ENCODE measurements around the gene PPP4R2.
"Not testable (repeated sequence)": the region's sequence is repeated elsewhere in the genome, so short reads cannot be mapped to it uniquely, and the experiment has no call there.

PPP4R2 gene

DNA sequence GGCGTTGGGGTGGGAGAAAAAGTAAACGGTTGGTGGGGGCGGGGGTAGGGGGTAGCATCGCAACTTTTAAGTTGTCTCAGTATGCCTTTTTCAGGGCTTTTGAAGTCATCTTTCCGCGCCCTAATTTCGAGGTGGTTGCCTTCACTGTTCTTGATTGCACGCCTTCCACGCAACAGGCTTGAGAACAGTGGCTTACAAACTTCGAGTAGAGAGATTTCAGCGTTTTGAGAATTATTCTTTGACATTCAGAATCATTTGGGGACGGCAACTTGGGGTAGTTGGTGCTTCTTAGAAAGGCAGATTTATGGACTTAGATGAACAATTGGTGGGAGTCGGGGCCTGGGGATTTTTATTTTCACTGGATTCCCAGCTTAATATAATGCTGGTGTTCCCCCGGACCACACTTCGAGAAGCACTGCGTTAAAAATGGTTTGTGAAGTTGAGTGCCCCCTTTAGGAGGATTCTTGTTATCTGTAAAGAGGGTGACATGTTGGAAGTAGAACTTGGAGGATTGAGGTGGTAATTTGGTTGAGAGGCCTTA is 880 bp downstream of the PPP4R2 start:
- Histone ChIP-seq H3K4me1 (ENCODE audit: control insufficient read depth, insufficient read depth, low read length) (peaks cover 11% of the 10 kb centered on the region), H3K27ac (ENCODE audit: insufficient read depth, low read depth, low read length, poor library complexity, severe bottlenecking) (peak overlapping the region; percentile 94), H3K27me3 (ENCODE audit: control insufficient read depth, insufficient read depth, low read length, poor library complexity, severe bottlenecking) (no peaks in the 10 kb centered on the region), H3K36me3 (ENCODE audit: control insufficient read depth, insufficient read depth, low read length) (peaks cover 18% of the 10 kb centered on the region), H3K9me3 (ENCODE audit: control insufficient read depth, low read length) (no peaks in the 10 kb centered on the region), H3K4me3 (ENCODE audit: insufficient read depth, low read depth, low read length) (peak overlapping the region; percentile 81)
- WGBS, 2 experiments, result 0 to 1% methylated on average over 16 of the region's 16 CpGs

DNA sequence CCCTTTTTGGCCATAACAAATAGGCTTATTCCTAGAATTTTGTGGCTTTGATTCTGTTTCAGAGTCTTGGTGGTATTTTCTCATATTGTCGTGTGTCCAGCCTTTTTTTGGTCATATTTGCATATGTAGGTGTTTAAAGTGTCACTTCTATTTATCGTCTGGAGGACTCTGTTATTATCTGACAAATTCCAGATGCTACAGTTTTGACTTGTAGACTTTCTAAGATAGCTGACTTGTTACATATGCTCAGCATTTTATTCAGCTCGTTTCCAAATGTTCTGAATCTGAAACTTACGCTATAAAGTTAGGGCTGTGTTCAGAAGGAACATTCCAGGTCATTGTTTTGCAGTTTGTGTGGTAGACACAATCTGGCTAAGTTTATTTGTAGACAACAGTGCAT is 1.9 kb downstream of the PPP4R2 start:
- peak overlapping the region; percentile 81 for H3K4me3 ChIP-seq (ENCODE audit: insufficient read depth, low read depth, low read length)
- H3K4me1 ChIP-seq (ENCODE audit: control insufficient read depth, insufficient read depth, low read length), result peaks cover 11% of the 10 kb centered on the region
- H3K36me3 ChIP-seq (ENCODE audit: control insufficient read depth, insufficient read depth, low read length), result peaks cover 18% of the 10 kb centered on the region
- H3K9me3 ChIP-seq (ENCODE audit: control insufficient read depth, low read length), result no peaks in the 10 kb centered on the region
- H3K27ac ChIP-seq (ENCODE audit: insufficient read depth, low read depth, low read length, poor library complexity, severe bottlenecking), result no peak overlapping the region
- no peaks in the 10 kb centered on the region for H3K27me3 ChIP-seq (ENCODE audit: control insufficient read depth, insufficient read depth, low read length, poor library complexity, severe bottlenecking)
- 52 to 67% methylated on average over 4 of the region's 4 CpGs for WGBS, 2 experiments

DNA sequence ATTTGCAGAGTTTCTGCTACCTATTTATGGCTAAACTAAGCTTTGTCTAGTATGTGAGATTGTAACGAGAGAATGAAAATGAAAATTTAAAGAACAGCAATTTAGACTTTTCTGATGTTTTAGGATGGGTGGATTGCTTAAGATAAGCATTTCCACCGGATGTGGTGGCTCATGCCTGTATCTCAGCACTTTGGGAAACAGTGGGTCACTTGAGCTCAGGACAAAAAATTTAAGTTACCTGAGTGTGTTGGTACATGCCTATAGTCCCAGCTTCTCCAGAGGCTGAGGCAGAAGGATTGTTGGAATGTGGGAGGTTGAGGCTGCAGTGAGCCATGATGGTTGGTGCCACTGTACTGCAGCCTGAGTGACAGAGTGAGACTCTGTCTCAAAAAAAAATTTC is 3.3 kb downstream of the PPP4R2 start:
- WGBS, 2 experiments, result 97% methylated on average over 2 of the region's 2 CpGs
- no peak overlapping the region for H3K4me3 ChIP-seq (ENCODE audit: insufficient read depth, low read depth, low read length)
- H3K27ac ChIP-seq (ENCODE audit: insufficient read depth, low read depth, low read length, poor library complexity, severe bottlenecking), result no peak overlapping the region
- H3K4me1 ChIP-seq (ENCODE audit: control insufficient read depth, insufficient read depth, low read length), result peaks cover 11% of the 10 kb centered on the region
- no peaks in the 10 kb centered on the region for H3K9me3 ChIP-seq (ENCODE audit: control insufficient read depth, low read length)
- H3K36me3 ChIP-seq (ENCODE audit: control insufficient read depth, insufficient read depth, low read length), result peaks cover 18% of the 10 kb centered on the region
- no peaks in the 10 kb centered on the region for H3K27me3 ChIP-seq (ENCODE audit: control insufficient read depth, insufficient read depth, low read length, poor library complexity, severe bottlenecking)

- not testable (repeated sequence) for H3K4me3 ChIP-seq (ENCODE audit: insufficient read depth, low read depth, low read length); H3K27ac ChIP-seq (ENCODE audit: insufficient read depth, low read depth, low read length, poor library complexity, severe bottlenecking); H3K9me3 ChIP-seq (ENCODE audit: control insufficient read depth, low read length); H3K27me3 ChIP-seq (ENCODE audit: control insufficient read depth, insufficient read depth, low read length, poor library complexity, severe bottlenecking)
- H3K4me1 ChIP-seq (ENCODE audit: control insufficient read depth, insufficient read depth, low read length), result peaks cover 11% of the 10 kb centered on the region
- H3K36me3 ChIP-seq (ENCODE audit: control insufficient read depth, insufficient read depth, low read length), result peaks cover 31% of the 10 kb centered on the region
- WGBS, 2 experiments, result 86 to 88% methylated on average over 7 to 8 of the region's 8 CpGs
Observed at GRCh38 chr3:73003050-73003449, 6.4 kb downstream of the PPP4R2 start.

- Histone ChIP-seq H3K36me3 (ENCODE audit: control insufficient read depth, insufficient read depth, low read length) (peaks cover 31% of the 10 kb centered on the region), H3K27me3 (ENCODE audit: control insufficient read depth, insufficient read depth, low read length, poor library complexity, severe bottlenecking) (no peaks in the 10 kb centered on the region), H3K27ac (ENCODE audit: insufficient read depth, low read depth, low read length, poor library complexity, severe bottlenecking) (no peak overlapping the region), H3K4me1 (ENCODE audit: control insufficient read depth, insufficient read depth, low read length) (peaks cover 2% of the 10 kb centered on the region), H3K9me3 (ENCODE audit: control insufficient read depth, low read length) (no peaks in the 10 kb centered on the region), H3K4me3 (ENCODE audit: insufficient read depth, low read depth, low read length) (no peak overlapping the region)
- 90 to 93% methylated on average over 4 of the region's 4 CpGs for WGBS, 2 experiments
Observed at GRCh38 chr3:73004316-73004715, 7.7 kb downstream of the PPP4R2 start.

DNA sequence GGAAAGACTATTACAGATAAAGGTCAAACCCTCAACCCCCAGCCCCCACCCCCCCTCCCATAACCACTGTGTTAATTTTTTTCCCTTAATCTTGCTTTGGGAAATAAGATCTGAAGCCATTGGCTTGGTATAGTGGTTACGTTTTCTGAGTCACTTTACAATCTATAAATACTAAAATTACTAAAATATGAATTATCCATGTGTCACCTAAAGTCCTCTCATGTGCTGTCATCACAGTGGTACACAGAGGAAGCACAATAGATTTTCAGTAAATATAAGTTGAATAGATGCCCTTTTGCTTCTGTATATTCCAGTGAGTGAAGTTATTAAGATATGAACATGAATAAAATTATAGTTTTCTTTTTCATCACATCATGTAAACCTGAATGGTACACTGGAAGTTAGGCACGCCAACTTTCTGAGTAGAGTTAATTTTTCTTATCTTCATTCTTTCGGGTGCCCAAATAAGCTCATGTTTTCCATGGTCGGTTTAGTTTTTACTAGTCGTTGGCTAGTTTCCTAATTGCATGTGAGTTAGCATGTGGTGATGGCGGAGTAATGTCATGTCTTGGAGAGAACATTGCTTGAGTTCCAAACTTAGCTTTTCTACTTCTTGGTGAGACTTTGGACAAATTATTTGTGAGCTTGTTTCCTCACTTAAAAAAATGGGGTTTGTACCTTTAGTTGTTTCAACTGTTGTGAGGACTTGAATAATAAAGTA is 11.5 kb downstream of the PPP4R2 start:
- H3K36me3 ChIP-seq (ENCODE audit: control insufficient read depth, insufficient read depth, low read length), result peaks cover 13% of the 10 kb centered on the region
- H3K9me3 ChIP-seq (ENCODE audit: control insufficient read depth, low read length), result no peaks in the 10 kb centered on the region
- H3K27ac ChIP-seq (ENCODE audit: insufficient read depth, low read depth, low read length, poor library complexity, severe bottlenecking), result no peak overlapping the region
- 83 to 90% methylated on average over 5 to 6 of the region's 6 CpGs for WGBS, 2 experiments
- H3K4me3 ChIP-seq (ENCODE audit: insufficient read depth, low read depth, low read length), result no peak overlapping the region
- H3K27me3 ChIP-seq (ENCODE audit: control insufficient read depth, insufficient read depth, low read length, poor library complexity, severe bottlenecking), result no peaks in the 10 kb centered on the region
- H3K4me1 ChIP-seq (ENCODE audit: control insufficient read depth, insufficient read depth, low read length), result no peaks in the 10 kb centered on the region

- Histone ChIP-seq H3K9me3 (ENCODE audit: control insufficient read depth, low read length) (no peaks in the 10 kb centered on the region), H3K27me3 (ENCODE audit: control insufficient read depth, insufficient read depth, low read length, poor library complexity, severe bottlenecking) (no peaks in the 10 kb centered on the region), H3K4me1 (ENCODE audit: control insufficient read depth, insufficient read depth, low read length) (no peaks in the 10 kb centered on the region), H3K36me3 (ENCODE audit: control insufficient read depth, insufficient read depth, low read length) (peaks cover 13% of the 10 kb centered on the region), H3K4me3 (ENCODE audit: insufficient read depth, low read depth, low read length) (no peak overlapping the region), H3K27ac (ENCODE audit: insufficient read depth, low read depth, low read length, poor library complexity, severe bottlenecking) (no peak overlapping the region)
- WGBS, 2 experiments, result 90 to 93% methylated on average over 4 of the region's 4 CpGs
Observed at GRCh38 chr3:73009008-73009407, 12.4 kb downstream of the PPP4R2 start.

GRCh38 chr3:73009750-73010149 is 13.1 kb downstream of the PPP4R2 start:
- peaks cover 18% of the 10 kb centered on the region for H3K36me3 ChIP-seq (ENCODE audit: control insufficient read depth, insufficient read depth, low read length)
- no peaks in the 10 kb centered on the region for H3K27me3 ChIP-seq (ENCODE audit: control insufficient read depth, insufficient read depth, low read length, poor library complexity, severe bottlenecking)
- H3K4me1 ChIP-seq (ENCODE audit: control insufficient read depth, insufficient read depth, low read length), result no peaks in the 10 kb centered on the region
- H3K4me3 ChIP-seq (ENCODE audit: insufficient read depth, low read depth, low read length), result no peak overlapping the region
- H3K9me3 ChIP-seq (ENCODE audit: control insufficient read depth, low read length), result no peaks in the 10 kb centered on the region
- no peak overlapping the region for H3K27ac ChIP-seq (ENCODE audit: insufficient read depth, low read depth, low read length, poor library complexity, severe bottlenecking)
- WGBS, 2 experiments, result 96 to 100% methylated on average over 1 to 2 of the region's 3 CpGs

DNA sequence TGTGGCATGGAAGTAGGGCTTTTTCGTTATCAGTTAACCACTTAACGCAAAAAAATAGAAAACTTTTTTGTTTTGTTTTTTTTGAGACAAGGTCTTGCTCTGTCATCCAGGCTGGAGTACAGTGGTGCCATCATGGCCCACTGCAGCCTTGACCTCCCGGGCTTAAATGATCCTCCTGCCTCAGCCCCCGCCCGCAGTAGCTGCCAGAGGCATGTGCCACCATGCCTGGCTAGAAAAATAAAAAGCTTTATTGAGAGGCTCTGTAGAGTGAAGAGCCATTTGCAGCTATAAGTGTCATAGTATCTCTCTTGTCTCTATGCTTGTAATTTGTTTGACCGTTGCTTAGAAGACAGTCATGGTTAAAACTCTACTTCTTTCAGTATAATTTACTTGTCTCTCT is 13.5 kb downstream of the PPP4R2 start:
- WGBS, 2 experiments, result 93% methylated on average over 6 of the region's 6 CpGs
- Histone ChIP-seq H3K36me3 (ENCODE audit: control insufficient read depth, insufficient read depth, low read length) (peaks cover 20% of the 10 kb centered on the region), H3K9me3 (ENCODE audit: control insufficient read depth, low read length) (no peaks in the 10 kb centered on the region), H3K27me3 (ENCODE audit: control insufficient read depth, insufficient read depth, low read length, poor library complexity, severe bottlenecking) (no peaks in the 10 kb centered on the region), H3K4me1 (ENCODE audit: control insufficient read depth, insufficient read depth, low read length) (no peaks in the 10 kb centered on the region), H3K27ac (ENCODE audit: insufficient read depth, low read depth, low read length, poor library complexity, severe bottlenecking) (no peak overlapping the region), H3K4me3 (ENCODE audit: insufficient read depth, low read depth, low read length) (no peak overlapping the region)

- no peaks in the 10 kb centered on the region for H3K4me1 ChIP-seq (ENCODE audit: control insufficient read depth, insufficient read depth, low read length)
- peaks cover 7% of the 10 kb centered on the region for H3K36me3 ChIP-seq (ENCODE audit: control insufficient read depth, insufficient read depth, low read length)
- WGBS, 2 experiments, result 89 to 93% methylated on average over 4 of the region's 4 CpGs
- H3K9me3 ChIP-seq (ENCODE audit: control insufficient read depth, low read length), result no peaks in the 10 kb centered on the region
- no peaks in the 10 kb centered on the region for H3K27me3 ChIP-seq (ENCODE audit: control insufficient read depth, insufficient read depth, low read length, poor library complexity, severe bottlenecking)
- no peak overlapping the region for H3K4me3 ChIP-seq (ENCODE audit: insufficient read depth, low read depth, low read length)
- H3K27ac ChIP-seq (ENCODE audit: insufficient read depth, low read depth, low read length, poor library complexity, severe bottlenecking), result no peak overlapping the region
Observed at GRCh38 chr3:73018298-73018697, 21.7 kb downstream of the PPP4R2 start.
